HEK293T (cell line): ENCODE results near the gene SEMA4D.

Source experiments
- BHLHE40 ChIP-seq: fragments of 450-650 bp; IDR thresholded peaks from 2 replicates; pipeline ENCODE4 v1.6.1; 2016; ENCODE audit warnings: mild to moderate bottlenecking, moderate library complexity, borderline replicate concordance
- ELF4 ChIP-seq: fragments of 450-650 bp; IDR thresholded peaks from 2 replicates; pipeline ENCODE4 v1.6.1; 2017; ENCODE audit warnings: antibody characterized with exemption
- FOXA1 ChIP-seq: fragments of 450-650 bp; IDR thresholded peaks from 2 replicates; pipeline ENCODE4 v1.6.1; 2016; ENCODE audit warnings: mild to moderate bottlenecking
- FOXK2 ChIP-seq: fragments of 450-650 bp; IDR thresholded peaks from 2 replicates; pipeline ENCODE4 v1.6.1; 2016; ENCODE audit warnings: mild to moderate bottlenecking
- FOXM1 ChIP-seq: fragments of 450-650 bp; IDR thresholded peaks from 2 replicates; pipeline ENCODE4 v1.6.1; 2017; ENCODE audit warnings: mild to moderate bottlenecking, borderline replicate concordance
- HDGF ChIP-seq: fragments of 450-650 bp; IDR thresholded peaks from 2 replicates; pipeline ENCODE4 v1.6.1; 2017; ENCODE audit warnings: antibody characterized with exemption, borderline replicate concordance
- NFRKB ChIP-seq: fragments of 450-650 bp; IDR thresholded peaks from 2 replicates; pipeline ENCODE4 v1.6.1; 2016; ENCODE audit warnings: mild to moderate bottlenecking, moderate library complexity
- PKNOX1 ChIP-seq: fragments of 450-650 bp; IDR thresholded peaks from 2 replicates; pipeline ENCODE4 v1.6.1; 2016
- SP1 ChIP-seq: fragments of 450-650 bp; IDR thresholded peaks from 2 replicates; pipeline ENCODE4 v1.6.1; 2017
- SUZ12 ChIP-seq: fragments of 450-650 bp; IDR thresholded peaks from 2 replicates; pipeline ENCODE4 v1.6.1; 2016; ENCODE audit warnings: mild to moderate bottlenecking
- TARDBP ChIP-seq: fragments of 450-650 bp; IDR thresholded peaks from 2 replicates; pipeline ENCODE4 v1.6.1; 2016
- ZNF384 ChIP-seq: fragments of 450-650 bp; IDR thresholded peaks from 2 replicates; pipeline ENCODE4 v1.6.1; 2016

- TF ChIP-seq SP1 (no peak), BHLHE40 (no peak), FOXK2 (no peak), ELF4 (no peak), ZNF384 (no peak), TARDBP (no peak), NFRKB (no peak), HDGF (no peak), PKNOX1 (no peak), SUZ12 (no peak), FOXA1 (no peak), FOXM1 (no peak)
Measured at GRCh38 chr9:89313842-89314241, 184.1 kb downstream of the SEMA4D start.
